T-cell (primary cell): ENCODE data around the gene VILL. TPM values are rescaled to one million over a fixed set of nuclear protein-coding genes. Genes with fewer than 3 reads are reported as not detected.

Source experiments
- ATAC-seq, 4 experiments: fragments of 200-7000 bp in 3 of 4; fragments of 150-1000 bp in 1 of 4; cut with Tn5 transposase; replicated peaks in 1 of 4; 1 replicate in 3 of 4; 2 replicates in 1 of 4; pipeline ENCODE4 v1.10.0; 2021; ENCODE audit warnings: moderate library complexity in 3 of 4, mild to moderate bottlenecking in 2 of 4, moderate number of reproducible peaks in 1 of 4
- CTCF ChIA-PET, 2 donors: fragments of 300-600 bp; sonication (Branson Sonifier 250); formaldehyde crosslinking; loops; one replicate each; lab custom pipeline; 2022; ENCODE audit warnings: antibody characterized with exemption in 2 of 2; lab: Charles Lee
- POLR2A ChIA-PET, 2 donors: fragments of 300-600 bp; sonication (Branson Sonifier 250); formaldehyde crosslinking; loops; one replicate each; lab custom pipeline; 2022; ENCODE audit warnings: antibody characterized with exemption in 2 of 2; lab: Charles Lee
- DNase-seq, 35 experiments: peaks; one replicate each; pipeline versions ENCODE4 v3.0.0 to v3.0.0-alpha.2; 2013 to 2023
- H3K27ac ChIP-seq: one replicate; pipeline ENCODE4 v1.5.1; 2013; ENCODE audit warnings: low read length
- H3K27me3 ChIP-seq, 2 experiments: replicated peaks in 1 of 2; 1 replicate in 1 of 2; 2 replicates in 1 of 2; pipeline versions ENCODE4 v1.6.1 to v1.7.0; 2013; ENCODE audit warnings: low read length in 1 of 2, mixed read lengths in 1 of 2; ENCODE audit not compliant: control insufficient read depth in 2 of 2, insufficient read depth in 2 of 2; ENCODE audit errors: extremely low read depth in 1 of 2
- H3K36me3 ChIP-seq, 2 donors: 1 replicate in 1 of 2; 2 replicates in 1 of 2; pipeline versions ENCODE4 v1.6.1 to v1.7.0; 2013; ENCODE audit warnings: low read length in 1 of 2; ENCODE audit not compliant: control insufficient read depth in 2 of 2, insufficient read depth in 1 of 2; ENCODE audit errors: extremely low read depth in 1 of 2
- H3K4me1 ChIP-seq, 2 experiments: 1 replicate in 1 of 2; 2 replicates in 1 of 2; pipeline versions ENCODE4 v1.6.1 to v1.7.0; 2013; ENCODE audit warnings: low read length in 2 of 2, mixed read lengths in 1 of 2; ENCODE audit not compliant: insufficient read depth in 2 of 2, control insufficient read depth in 1 of 2; ENCODE audit errors: extremely low read depth in 1 of 2
- H3K4me3 ChIP-seq, 2 donors: 1 replicate in 1 of 2; 2 replicates in 1 of 2; pipeline versions ENCODE4 v1.5.1 to v1.7.0; 2013; ENCODE audit warnings: mild to moderate bottlenecking in 2 of 2, low read length in 1 of 2, moderate library complexity in 1 of 2; ENCODE audit not compliant: control insufficient read depth in 1 of 2; ENCODE audit errors: extremely low read depth in 1 of 2
- H3K9me3 ChIP-seq: 2 replicates; pipeline ENCODE4 v1.7.0; 2013
- H3K27ac Mint-ChIP-seq, 2 donors: one replicate each; pipeline ENCODE4 v1.8.0; 2020 to 2021; ENCODE audit warnings: mild to moderate bottlenecking in 2 of 2, mixed read lengths in 2 of 2
- H3K27me3 Mint-ChIP-seq, 2 donors: one replicate each; pipeline ENCODE4 v1.8.0; 2021 to 2022; ENCODE audit warnings: mixed read lengths in 2 of 2
- H3K36me3 Mint-ChIP-seq: one replicate; pipeline ENCODE4 v1.8.0; 2021; ENCODE audit warnings: mixed read lengths
- H3K4me1 Mint-ChIP-seq, 3 donors: one replicate each; pipeline ENCODE4 v1.8.0; 2020 to 2022; ENCODE audit warnings: mixed read lengths in 3 of 3, mild to moderate bottlenecking in 1 of 3
- H3K4me3 Mint-ChIP-seq, 3 donors: one replicate each; pipeline ENCODE4 v1.8.0; 2020 to 2022; ENCODE audit warnings: mild to moderate bottlenecking in 3 of 3, mixed read lengths in 3 of 3, moderate library complexity in 3 of 3
- H3K9me3 Mint-ChIP-seq, 3 donors: one replicate each; pipeline ENCODE4 v1.8.0; 2020 to 2022; ENCODE audit warnings: mixed read lengths in 3 of 3
- WGBS: methylation state at CpG from one replicate; pipeline ENCODE4 v1.1.5; 2013; ENCODE audit warnings: missing lambda C conversion rate; ENCODE audit not compliant: insufficient coverage; 5-methylcytosine and 5-hydroxymethylcytosine counted together
- total RNA-seq, 35 experiments: library from RNA in 6 of 35; stranded (reverse) in 6 of 35; fragments of 120-200 nt in 1 of 35; gene quantifications; one replicate each; pipeline versions ENCODE4 v1.2.1 to v1.2.4 and lab custom pipeline; 2013 to 2026

The VILL gene
- total RNA-seq, 5 donors from 2014 or later (not counting 1 experiment from before 2014, with no cell fraction given): 26.6 to 44.6 (median 42.1) TPM

DNA sequence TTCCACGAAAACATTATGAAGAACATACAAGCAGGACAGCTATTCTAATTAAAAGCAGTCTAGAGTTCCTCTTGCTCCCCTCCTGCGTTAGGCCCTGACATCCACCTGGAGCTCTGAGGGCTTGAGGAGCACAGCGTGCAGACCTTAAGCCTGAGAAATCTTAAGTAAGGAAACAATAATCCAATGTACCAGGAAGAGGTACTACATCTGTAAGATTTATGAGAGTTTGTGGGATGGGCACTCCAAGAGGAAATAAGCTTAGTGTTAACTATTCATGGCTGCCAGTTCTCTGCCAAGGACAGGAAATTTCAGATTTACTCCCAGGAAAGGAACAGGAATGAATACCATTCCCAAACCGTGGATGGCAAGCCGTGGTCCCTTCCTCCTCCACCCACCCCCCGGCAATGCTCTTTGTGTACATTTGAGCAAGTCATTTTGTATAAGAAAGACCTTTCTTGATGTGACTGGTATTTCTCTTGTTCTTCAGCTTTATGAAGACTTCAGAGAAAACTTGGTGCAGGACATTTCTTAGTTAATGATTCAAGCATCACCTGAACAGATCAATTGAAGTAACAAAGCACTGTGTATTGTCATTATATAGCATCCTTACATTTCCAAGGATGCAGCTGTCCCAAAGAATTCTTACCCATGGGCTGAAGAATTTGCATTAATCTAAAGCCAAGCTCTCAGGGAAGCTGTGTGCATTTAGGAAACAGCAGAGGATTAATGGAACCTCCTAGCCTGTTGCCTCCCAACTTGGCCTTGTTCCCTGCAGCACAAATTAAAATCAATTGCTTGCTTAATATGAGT lies 28.8 kb upstream of the VILL start:
- ChIA-PET CTCF (interaction anchor here in 1 of 2 donors (0.9 to 1.0 kb wide), 2 partner anchors 8 to 13 kb away, joined by 3 read pairs; no protein-coding TSS in a partner anchor), POLR2A (interaction anchor here in 1 of 2 donors (0.5 to 0.6 kb wide), 2 partner anchors 392 to 1016 kb away, joined by 4 to 8 read pairs; no protein-coding TSS in a partner anchor)
- no peaks in the 10 kb centered on the region for H3K27me3 ChIP-seq
- H3K9me3 ChIP-seq: no peaks in the 10 kb centered on the region
- no peak overlapping the region for H3K4me3 ChIP-seq
- no peaks in the 10 kb centered on the region for H3K36me3 Mint-ChIP-seq
- peaks cover 6 to 7% of the 10 kb centered on the region in 2 experiments for H3K4me1 ChIP-seq
- ATAC-seq (no peak), DNase-seq (no peak)
- no peak overlapping the region for H3K4me3 Mint-ChIP-seq
- no peak overlapping the region for H3K27ac Mint-ChIP-seq
- no peak overlapping the region for H3K27ac ChIP-seq
- H3K4me1 Mint-ChIP-seq: peaks cover 16 to 19% (median 18%) of the 10 kb centered on the region in 3 donors
- no peaks in the 10 kb centered on the region for H3K9me3 Mint-ChIP-seq
- no peaks in the 10 kb centered on the region for H3K36me3 ChIP-seq
- no peaks in the 10 kb centered on the region for H3K27me3 Mint-ChIP-seq
- 100% methylated on average over 1 of the region's 6 CpGs for WGBS

DNA sequence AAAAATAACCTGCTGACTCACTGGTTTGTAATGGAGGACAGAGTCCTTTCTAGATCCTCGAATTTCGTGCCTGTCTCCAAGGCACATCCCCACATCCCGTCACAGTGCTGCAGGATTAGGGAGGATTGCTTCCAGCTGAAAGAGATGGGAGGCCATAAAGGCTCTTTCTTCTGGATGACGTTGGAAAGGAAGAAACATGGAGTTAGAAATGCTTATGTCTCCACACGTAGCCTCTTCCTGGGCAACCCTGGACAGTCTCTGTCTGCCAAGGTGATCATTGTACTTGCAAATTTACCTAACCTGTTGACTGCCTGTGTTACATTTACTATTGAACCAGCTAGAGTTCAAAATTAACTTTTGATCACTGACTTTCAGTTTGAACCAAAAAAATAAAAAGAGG lies 27.6 kb upstream of the VILL start:
- H3K4me1 Mint-ChIP-seq: peaks cover 5 to 7% (median 6%) of the 10 kb centered on the region in 3 donors
- H3K27me3 Mint-ChIP-seq: no peaks in the 10 kb centered on the region
- 86% methylated on average over 5 of the region's 5 CpGs for WGBS
- H3K9me3 Mint-ChIP-seq: no peaks in the 10 kb centered on the region
- peaks cover 0 to 4% of the 10 kb centered on the region in 2 experiments for H3K27me3 ChIP-seq
- ATAC-seq: no peak
- H3K36me3 Mint-ChIP-seq: no peaks in the 10 kb centered on the region
- H3K27ac ChIP-seq: no peak overlapping the region
- peaks cover 0 to 3% of the 10 kb centered on the region in 2 experiments for H3K4me1 ChIP-seq
- no peak overlapping the region for H3K4me3 Mint-ChIP-seq
- POLR2A ChIA-PET: no interaction called here
- no peaks in the 10 kb centered on the region for H3K9me3 ChIP-seq
- no peak overlapping the region for H3K4me3 ChIP-seq
- peak overlapping the region; percentile 23 to 39 for H3K27ac Mint-ChIP-seq
- CTCF ChIA-PET: no interaction called here
- no peaks in the 10 kb centered on the region for H3K36me3 ChIP-seq
- no peak for DNase-seq

DNA sequence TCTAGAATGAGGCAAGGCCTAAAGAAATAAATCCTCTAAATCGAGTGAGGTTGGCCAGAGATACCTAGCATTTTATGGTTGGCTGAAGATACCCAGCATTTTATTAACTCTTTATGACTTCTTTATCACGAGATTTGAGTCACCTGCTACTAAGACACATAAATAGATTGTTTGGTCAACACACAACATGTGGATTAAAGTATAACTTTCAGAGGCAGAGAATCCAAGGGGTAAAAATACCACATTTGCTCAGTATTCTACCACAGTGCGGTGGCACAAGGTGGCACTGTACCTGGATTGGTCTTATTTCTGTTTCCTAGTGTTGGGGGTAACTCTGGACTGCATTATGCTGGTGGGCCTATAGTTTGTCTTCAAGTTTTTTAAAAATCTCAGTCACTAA lies 27.0 kb upstream of the VILL start:
- Mint-ChIP-seq H3K36me3 (no peaks in the 10 kb centered on the region), H3K9me3 (no peaks in the 10 kb centered on the region), H3K27me3 (no peaks in the 10 kb centered on the region), H3K27ac (no peak overlapping the region), H3K4me3 (no peak overlapping the region), H3K4me1 (peaks cover 4 to 7% (median 5%) of the 10 kb centered on the region in 3 donors)
- ChIA-PET POLR2A (interaction anchor here in 1 of 2 donors (0.6 kb wide), 1 partner anchor 131 kb away, joined by 6 read pairs; no protein-coding TSS in a partner anchor), CTCF (interaction anchor here (0.7 to 2.1 kb wide), 3 partner anchors 10 to 34 kb away, joined by 4 to 8 read pairs (median 6); no protein-coding TSS in a partner anchor)
- no peak for DNase-seq
- peaks cover 0 to 4% of the 10 kb centered on the region in 2 experiments for H3K27me3 ChIP-seq
- H3K27ac ChIP-seq: no peak overlapping the region
- H3K36me3 ChIP-seq: no peaks in the 10 kb centered on the region
- WGBS: no CpG with 5 or more reads among the region's 3 CpGs
- no peaks in the 10 kb centered on the region for H3K9me3 ChIP-seq
- H3K4me3 ChIP-seq: no peak overlapping the region
- no peak for ATAC-seq
- peaks cover 0 to 3% of the 10 kb centered on the region in 2 experiments for H3K4me1 ChIP-seq

DNA sequence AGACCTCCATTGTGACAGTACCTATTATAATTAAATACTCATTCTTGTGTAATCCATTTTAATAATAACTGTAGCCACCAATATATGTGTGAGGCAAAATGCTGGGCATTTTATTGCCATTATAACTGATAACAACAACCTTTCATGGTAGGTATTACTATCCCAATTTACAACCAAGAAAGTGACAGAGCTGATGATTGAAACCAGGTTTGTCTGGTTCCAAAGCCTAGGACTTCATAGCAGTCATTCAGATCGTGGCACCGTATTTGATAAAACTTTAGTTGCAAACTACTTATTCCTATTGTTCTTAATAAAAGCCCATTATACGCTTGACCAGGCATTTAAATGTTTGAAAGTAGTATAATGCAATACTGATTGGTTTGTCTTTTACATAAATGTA lies 26.4 kb upstream of the VILL start:
- Mint-ChIP-seq H3K36me3 (no peaks in the 10 kb centered on the region), H3K27ac (no peak overlapping the region), H3K27me3 (no peaks in the 10 kb centered on the region), H3K4me1 (peaks cover 4 to 7% (median 5%) of the 10 kb centered on the region in 3 donors), H3K4me3 (no peak overlapping the region), H3K9me3 (no peaks in the 10 kb centered on the region)
- Histone ChIP-seq H3K9me3 (no peaks in the 10 kb centered on the region), H3K4me3 (no peak overlapping the region), H3K4me1 (peaks cover 0 to 3% of the 10 kb centered on the region in 2 experiments), H3K27me3 (peaks cover 0 to 4% of the 10 kb centered on the region in 2 experiments), H3K36me3 (no peaks in the 10 kb centered on the region), H3K27ac (no peak overlapping the region)
- CTCF ChIA-PET: interaction anchor here (0.5 to 2.1 kb wide), 8 partner anchors 10 to 1163 kb away, joined by 3 to 8 read pairs (median 3); no protein-coding TSS in a partner anchor
- no CpG with 5 or more reads among the region's 3 CpGs for WGBS
- POLR2A ChIA-PET: interaction anchor here in 1 of 2 donors (0.6 kb wide), 1 partner anchor 131 kb away, joined by 6 read pairs; no protein-coding TSS in a partner anchor
- ATAC-seq: no peak
- DNase-seq: no peak

DNA sequence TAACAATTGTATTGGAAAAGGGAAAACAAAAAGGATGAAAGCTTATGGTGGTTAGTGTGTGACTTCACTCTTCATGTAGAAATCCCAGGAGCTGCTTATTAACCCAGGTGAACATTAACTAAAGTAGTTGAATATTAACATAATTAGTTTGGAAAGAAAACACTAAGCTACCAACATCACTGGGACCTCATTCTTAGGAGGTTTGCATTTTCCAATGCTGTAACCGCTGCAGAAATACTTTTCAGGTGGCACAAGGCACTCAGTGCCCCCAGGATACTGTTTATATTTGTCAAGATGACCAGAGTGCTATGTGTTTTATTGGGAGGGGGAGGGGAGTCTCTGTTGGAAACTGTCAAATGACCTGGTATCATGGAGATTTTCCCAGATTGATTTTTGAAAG lies 25.9 kb upstream of the VILL start:
- Histone ChIP-seq H3K27me3 (peaks cover 0 to 4% of the 10 kb centered on the region in 2 experiments), H3K36me3 (no peaks in the 10 kb centered on the region), H3K9me3 (no peaks in the 10 kb centered on the region), H3K4me3 (no peak overlapping the region), H3K27ac (no peak overlapping the region), H3K4me1 (peaks cover 0 to 3% of the 10 kb centered on the region in 2 experiments)
- Mint-ChIP-seq H3K4me3 (no peak overlapping the region), H3K9me3 (no peaks in the 10 kb centered on the region), H3K27ac (no peak overlapping the region), H3K27me3 (no peaks in the 10 kb centered on the region), H3K4me1 (peaks cover 4 to 7% (median 5%) of the 10 kb centered on the region in 3 donors), H3K36me3 (no peaks in the 10 kb centered on the region)
- WGBS: no CpG with 5 or more reads among the region's 1 CpG
- ChIA-PET POLR2A (no interaction called here), CTCF (interaction anchor here (0.6 to 2.1 kb wide), 6 partner anchors 9 to 1163 kb away, joined by 3 to 8 read pairs (median 3); no protein-coding TSS in a partner anchor)
- DNase-seq (no peak), ATAC-seq (no peak)

DNA sequence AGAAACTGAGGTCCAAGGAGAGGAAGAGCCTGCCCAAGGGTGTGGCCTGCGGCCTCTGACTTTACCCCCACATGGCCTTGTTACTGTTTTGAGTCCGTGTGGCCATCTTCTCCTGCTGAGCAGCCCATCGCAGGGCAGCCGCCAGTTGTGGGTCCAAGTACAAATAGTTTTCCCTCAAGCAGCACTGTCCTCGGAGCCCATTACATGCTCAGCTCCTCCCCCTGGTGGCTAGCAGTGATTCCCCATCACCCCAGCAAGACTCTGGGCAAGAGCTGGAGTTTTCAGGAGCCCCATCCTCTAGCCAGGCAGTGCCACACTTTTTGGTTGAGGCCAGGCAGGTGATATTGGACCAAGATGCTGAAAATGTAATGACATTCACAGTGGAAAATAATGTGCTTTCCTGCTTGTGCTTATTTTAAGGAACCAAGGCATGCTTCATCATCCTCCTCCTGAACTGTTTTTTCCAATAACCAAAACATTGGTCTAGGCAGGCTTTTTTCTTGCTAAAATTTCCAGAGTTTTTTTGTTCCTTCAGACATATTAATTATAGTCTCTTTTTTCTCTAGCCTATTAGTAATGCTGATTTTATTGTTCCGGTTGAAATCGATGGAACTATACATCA lies 23.2 kb upstream of the VILL start:
- ChIA-PET CTCF (interaction anchor here (0.6 to 5.8 kb wide), 10 partner anchors 11 to 115 kb away, joined by 3 to 53 read pairs (median 5); no protein-coding TSS in a partner anchor), POLR2A (no interaction called here)
- no peaks in the 10 kb centered on the region for H3K9me3 Mint-ChIP-seq
- H3K9me3 ChIP-seq: no peaks in the 10 kb centered on the region
- H3K36me3 ChIP-seq: no peaks in the 10 kb centered on the region
- H3K4me3 ChIP-seq: no peak overlapping the region
- peak in 34 of 35 experiments; percentile 11 to 72 (median 48) for DNase-seq
- H3K27me3 Mint-ChIP-seq: no peaks in the 10 kb centered on the region
- peaks cover 4 to 7% (median 5%) of the 10 kb centered on the region in 3 donors for H3K4me1 Mint-ChIP-seq
- H3K4me1 ChIP-seq: peaks cover 0 to 3% of the 10 kb centered on the region in 2 experiments
- H3K27me3 ChIP-seq: peaks cover 0 to 4% of the 10 kb centered on the region in 2 experiments
- WGBS: 33% methylated on average over 5 of the region's 7 CpGs
- H3K36me3 Mint-ChIP-seq: no peaks in the 10 kb centered on the region
- H3K27ac Mint-ChIP-seq: no peak overlapping the region
- no peak overlapping the region for H3K4me3 Mint-ChIP-seq
- H3K27ac ChIP-seq: no peak overlapping the region
- peak; percentile 70 to 83 (median 80) for ATAC-seq
